NT2/D1 (cell line): ENCODE data around the gene STRADB.

Experiments
- YY1 ChIP-seq: IDR thresholded peaks from 2 replicates; pipeline ENCODE4 v1.6.1; 2011; ENCODE audit not compliant: insufficient read length, insufficient read depth
- ZNF274 ChIP-seq: IDR thresholded peaks from 2 replicates; pipeline ENCODE4 v1.6.1; 2011; ENCODE audit warnings: mild to moderate bottlenecking, low read depth, low read length

- TF ChIP-seq YY1: no peak
- no peak for TF ChIP-seq ZNF274
Observed at GRCh38 chr2:201432038-201432620, 19.4 kb upstream of the STRADB start.
